BLaER1 (cell line): ENCODE results near the gene KIF21B.
A peak's percentile ranks its signal among the peaks of the same experiment; 100 is the strongest.

Source experiments
- H3K27ac ChIP-seq: shearing (Covaris generic); formaldehyde crosslinking; 2 replicates; pipeline ENCODE4 v1.8.1; 2022
- H3K27me3 ChIP-seq: shearing (Covaris generic); formaldehyde crosslinking; 2 replicates; pipeline ENCODE4 v1.8.1; 2022
- H3K36me3 ChIP-seq: shearing (Covaris generic); formaldehyde crosslinking; 2 replicates; pipeline ENCODE4 v1.8.1; 2022
- H3K4me1 ChIP-seq: shearing (Covaris generic); formaldehyde crosslinking; 2 replicates; pipeline ENCODE4 v1.8.1; 2022
- H3K4me2 ChIP-seq: shearing (Covaris generic); formaldehyde crosslinking; 2 replicates; pipeline ENCODE4 v1.8.1; 2022
- H3K4me3 ChIP-seq: shearing (Covaris generic); formaldehyde crosslinking; 2 replicates; pipeline ENCODE4 v1.8.1; 2022
- H3K9ac ChIP-seq: shearing (Covaris generic); formaldehyde crosslinking; 2 replicates; pipeline ENCODE4 v1.8.1; 2022
- H3K9me3 ChIP-seq: shearing (Covaris generic); formaldehyde crosslinking; 2 replicates; pipeline ENCODE4 v1.8.1; 2022
- H4K20me1 ChIP-seq: shearing (Covaris generic); formaldehyde crosslinking; 2 replicates; pipeline ENCODE4 v1.8.1; 2022
- Cebpa-rat ChIP-seq: shearing (Covaris generic); IDR thresholded peaks from 2 replicates; pipeline ENCODE4 v1.8.1; 2022

KIF21B gene

GRCh38 chr1:201014816-201015200, 8.7 kb downstream of the KIF21B start:
- Histone ChIP-seq H3K36me3 (peaks cover 25% of the 10 kb centered on the region; the same call in 1 of the 2 replicates), H3K9ac (no peak overlapping the region; the same call in 1 of the 2 replicates), H3K4me3 (no peak overlapping the region), H3K9me3 (no peaks in the 10 kb centered on the region), H3K27me3 (no peaks in the 10 kb centered on the region), H3K27ac (no peak overlapping the region), H3K4me2 (peak overlapping the region; percentile 96), H4K20me1 (peaks cover 96% of the 10 kb centered on the region), H3K4me1 (peaks cover 100% of the 10 kb centered on the region)
- TF ChIP-seq Cebpa-rat, result no peak

GRCh38 chr1:201013991-201014815, 9.3 kb downstream of the KIF21B start:
- no peak for TF ChIP-seq Cebpa-rat
- H3K9ac ChIP-seq, result peak overlapping the region; percentile 52
- peak overlapping the region; percentile 96 for H3K4me2 ChIP-seq

GRCh38 chr1:201013031-201013485, 10.5 kb downstream of the KIF21B start:
- Histone ChIP-seq H4K20me1 (peaks cover 100% of the 10 kb centered on the region), H3K9ac (peak overlapping the region; percentile 52; the same call in 1 of the 2 replicates), H3K4me2 (peak overlapping the region; percentile 96), H3K27me3 (no peaks in the 10 kb centered on the region), H3K36me3 (peaks cover 42% of the 10 kb centered on the region), H3K4me3 (no peak overlapping the region), H3K9me3 (no peaks in the 10 kb centered on the region), H3K27ac (peak overlapping the region; percentile 39; the same call in 1 of the 2 replicates), H3K4me1 (peaks cover 93% of the 10 kb centered on the region)
- TF ChIP-seq Cebpa-rat, result no peak

More at GRCh38 chr1:201013991-201014815, 9.3 kb downstream of the KIF21B start:
- Histone ChIP-seq H3K9me3 (no peaks in the 10 kb centered on the region), H3K27ac (peak overlapping the region; percentile 39; the same call in 1 of the 2 replicates), H3K4me1 (peaks cover 100% of the 10 kb centered on the region), H4K20me1 (peaks cover 100% of the 10 kb centered on the region), H3K4me3 (no peak overlapping the region), H3K36me3 (peaks cover 31% of the 10 kb centered on the region), H3K27me3 (no peaks in the 10 kb centered on the region)

GRCh38 chr1:201011616-201012015, 11.9 kb downstream of the KIF21B start:
- no peak overlapping the region for H3K4me3 ChIP-seq
- H3K9ac ChIP-seq, result 0 out of 2 replicates have a peak overlapping the region, but pooled peaks have one; percentile 15
- peaks cover 96% of the 10 kb centered on the region for H4K20me1 ChIP-seq
- no peaks in the 10 kb centered on the region for H3K27me3 ChIP-seq
- H3K9me3 ChIP-seq, result no peaks in the 10 kb centered on the region
- TF ChIP-seq Cebpa-rat, result no peak
- H3K27ac ChIP-seq, result no peak overlapping the region
- peaks cover 51% of the 10 kb centered on the region for H3K36me3 ChIP-seq
- peaks cover 79% of the 10 kb centered on the region for H3K4me1 ChIP-seq
- H3K4me2 ChIP-seq, result peak overlapping the region; percentile 14; the same call in 1 of the 2 replicates

- no peaks in the 10 kb centered on the region for H3K9me3 ChIP-seq
- peak overlapping the region; percentile 38; the same call in 1 of the 2 replicates for H3K9ac ChIP-seq
- H3K27ac ChIP-seq, result peak overlapping the region; percentile 51; the same call in 1 of the 2 replicates
- H3K36me3 ChIP-seq, result peaks cover 66% of the 10 kb centered on the region
- H3K27me3 ChIP-seq, result no peaks in the 10 kb centered on the region
- no peak for TF ChIP-seq Cebpa-rat
- no peak overlapping the region for H3K4me3 ChIP-seq
- peak overlapping the region; percentile 53 for H3K4me2 ChIP-seq
- peaks cover 96% of the 10 kb centered on the region for H4K20me1 ChIP-seq
- H3K4me1 ChIP-seq, result peaks cover 63% of the 10 kb centered on the region
Measured at GRCh38 chr1:201009962-201010645, 13.4 kb downstream of the KIF21B start.

- H3K4me2 ChIP-seq, result 0 out of 2 replicates have a peak overlapping the region, but pooled peaks have one; percentile 53
- H3K9me3 ChIP-seq, result no peaks in the 10 kb centered on the region
- no peak overlapping the region for H3K4me3 ChIP-seq
- no peak overlapping the region for H3K9ac ChIP-seq
- TF ChIP-seq Cebpa-rat, result no peak
- H3K27ac ChIP-seq, result peak overlapping the region; percentile 51; the same call in 1 of the 2 replicates
- H3K27me3 ChIP-seq, result no peaks in the 10 kb centered on the region
- peaks cover 79% of the 10 kb centered on the region for H3K36me3 ChIP-seq
- peaks cover 95% of the 10 kb centered on the region for H4K20me1 ChIP-seq
- H3K4me1 ChIP-seq, result peaks cover 51% of the 10 kb centered on the region
Measured at GRCh38 chr1:201008666-201009360, 14.7 kb downstream of the KIF21B start.

- Histone ChIP-seq H3K4me2 (no peak overlapping the region), H4K20me1 (peaks cover 90% of the 10 kb centered on the region), H3K27me3 (no peaks in the 10 kb centered on the region), H3K9ac (no peak overlapping the region), H3K27ac (no peak overlapping the region), H3K36me3 (peaks cover 92% of the 10 kb centered on the region), H3K4me1 (peaks cover 37% of the 10 kb centered on the region), H3K4me3 (no peak overlapping the region), H3K9me3 (no peaks in the 10 kb centered on the region)
- no peak for TF ChIP-seq Cebpa-rat
Measured at GRCh38 chr1:201007481-201007880, 16.0 kb downstream of the KIF21B start.

DNA sequence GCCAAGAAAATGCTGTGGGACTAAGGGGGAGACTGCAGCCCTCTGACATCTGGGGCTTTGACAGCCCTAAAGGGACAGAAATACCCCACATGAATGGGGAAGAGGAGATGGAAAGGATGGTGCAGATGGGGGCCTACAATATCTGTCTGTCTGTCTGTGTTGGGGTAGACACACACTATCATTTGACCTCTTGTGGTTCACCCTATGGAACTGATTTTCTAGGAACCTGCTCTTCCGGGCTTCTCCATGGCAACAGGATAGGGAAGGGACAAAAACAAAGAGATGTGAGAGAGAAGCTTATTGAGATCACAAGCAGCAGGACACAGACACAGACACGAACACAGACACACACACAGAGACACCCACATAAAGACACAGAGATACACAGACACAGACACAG, 17.1 kb downstream of the KIF21B start:
- H3K4me2 ChIP-seq, result no peak overlapping the region
- H3K27ac ChIP-seq, result no peak overlapping the region
- H3K4me1 ChIP-seq, result peaks cover 27% of the 10 kb centered on the region
- no peak for TF ChIP-seq Cebpa-rat
- H3K36me3 ChIP-seq, result peaks cover 93% of the 10 kb centered on the region
- H3K9me3 ChIP-seq, result no peaks in the 10 kb centered on the region
- peaks cover 88% of the 10 kb centered on the region for H4K20me1 ChIP-seq
- no peak overlapping the region for H3K4me3 ChIP-seq
- no peak overlapping the region for H3K9ac ChIP-seq
- H3K27me3 ChIP-seq, result no peaks in the 10 kb centered on the region

DNA sequence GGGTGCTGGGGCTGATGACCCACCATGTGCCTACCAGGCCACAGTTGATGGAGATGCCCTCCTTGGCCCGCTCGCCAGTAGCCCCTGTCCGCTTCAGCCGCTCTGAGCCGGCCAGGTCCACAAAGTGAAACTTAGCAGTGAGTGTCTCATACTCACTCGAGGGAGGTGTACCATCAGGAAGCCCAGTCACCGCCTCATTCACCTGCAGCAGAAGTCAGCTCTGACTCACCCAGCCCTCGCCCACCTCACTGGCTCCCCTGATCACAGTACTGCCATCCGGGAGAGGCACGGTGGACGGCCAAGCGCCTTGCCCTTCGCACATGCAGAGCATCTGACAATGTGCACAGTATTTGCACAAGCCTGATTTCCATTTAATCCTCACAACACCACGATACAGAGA, 18.8 kb downstream of the KIF21B start:
- no peak overlapping the region for H3K9ac ChIP-seq
- H3K9me3 ChIP-seq, result no peaks in the 10 kb centered on the region
- no peak overlapping the region for H3K4me2 ChIP-seq
- peaks cover 71% of the 10 kb centered on the region for H4K20me1 ChIP-seq
- H3K36me3 ChIP-seq, result peaks cover 94% of the 10 kb centered on the region
- H3K4me3 ChIP-seq, result no peak overlapping the region
- H3K27ac ChIP-seq, result no peak overlapping the region
- no peak for TF ChIP-seq Cebpa-rat
- H3K4me1 ChIP-seq, result peaks cover 10% of the 10 kb centered on the region
- H3K27me3 ChIP-seq, result no peaks in the 10 kb centered on the region
